HepG2 (cell line): ENCODE measurements around the gene ERC1. TPM values are rescaled to one million over a fixed set of nuclear protein-coding genes. Genes with fewer than 3 reads are reported as not detected.

Source experiments
- CREB1 ChIP-seq, 2 experiments: fragments of 450-650 bp in 1 of 2; IDR thresholded peaks; 2 replicates each; pipeline ENCODE4 v1.6.1; 2016 to 2017; ENCODE audit warnings: control low read depth in 1 of 2, mild to moderate bottlenecking in 1 of 2, missing compliant biosample characterization in 1 of 2, missing genetic modification characterization in 1 of 2
- DNMT1 ChIP-seq: sonication (generic); formaldehyde crosslinking; IDR thresholded peaks from 2 replicates; pipeline ENCODE4 v1.5.1; 2020; ENCODE audit warnings: mild to moderate bottlenecking, missing genetic modification reagents
- ESRRA ChIP-seq: sonication (generic); formaldehyde crosslinking; IDR thresholded peaks from 2 replicates; pipeline ENCODE4 v1.5.1; 2020; ENCODE audit warnings: mild to moderate bottlenecking, low read depth, missing genetic modification reagents
- FOXK1 ChIP-seq: sonication (generic); formaldehyde crosslinking; IDR thresholded peaks from 2 replicates; pipeline ENCODE4 v1.4.0; 2020; ENCODE audit warnings: low read depth, missing genetic modification reagents, borderline replicate concordance
- HCFC1 ChIP-seq: fragments of 150-350 bp; IDR thresholded peaks from 2 replicates; pipeline ENCODE4 v1.6.1; 2014; ENCODE audit warnings: low read depth, low read length
- KDM5B ChIP-seq: sonication (generic); formaldehyde crosslinking; IDR thresholded peaks from 2 replicates; pipeline ENCODE4 v1.4.0; 2020; ENCODE audit warnings: missing genetic modification reagents, mild to moderate bottlenecking, borderline replicate concordance
- MED13 ChIP-seq: sonication (generic); formaldehyde crosslinking; IDR thresholded peaks from 2 replicates; pipeline ENCODE4 v1.5.0; 2020; ENCODE audit warnings: missing genetic modification reagents
- PAWR ChIP-seq: sonication (generic); formaldehyde crosslinking; IDR thresholded peaks from 2 replicates; pipeline ENCODE4 v1.4.0; 2020; ENCODE audit warnings: missing genetic modification reagents, mild to moderate bottlenecking, borderline replicate concordance
- POLR2A ChIP-seq, 2 experiments: IDR thresholded peaks; 2 replicates each; pipeline ENCODE4 v1.6.1; 2011; ENCODE audit warnings: low read depth in 2 of 2, low read length in 2 of 2, mild to moderate bottlenecking in 1 of 2, moderate library complexity in 1 of 2; ENCODE audit not compliant: insufficient read depth in 1 of 2
- RAD21 ChIP-seq: fragments of 450-650 bp; formaldehyde crosslinking; IDR thresholded peaks from 2 replicates; pipeline ENCODE4 v1.5.0; 2020; ENCODE audit warnings: mild to moderate bottlenecking
- RELA ChIP-seq: sonication (generic); formaldehyde crosslinking; IDR thresholded peaks from 2 replicates; pipeline ENCODE4 v1.4.0; 2020; ENCODE audit warnings: missing genetic modification reagents
- SOX5 ChIP-seq: IDR thresholded peaks from 2 replicates; pipeline ENCODE4 v1.6.1; 2016; ENCODE audit warnings: borderline replicate concordance
- U2AF2 ChIP-seq: fragments of 200-400 bp; formaldehyde crosslinking; IDR thresholded peaks from 2 replicates; pipeline ENCODE4 v1.6.1; 2017; ENCODE audit warnings: low read depth, mild to moderate bottlenecking, low read length
- ZBTB38 ChIP-seq: sonication (generic); formaldehyde crosslinking; IDR thresholded peaks from 2 replicates; pipeline ENCODE4 v1.5.1; 2020; ENCODE audit warnings: mild to moderate bottlenecking, missing genetic modification reagents
- ZNF343 ChIP-seq: sonication (generic); formaldehyde crosslinking; IDR thresholded peaks from 2 replicates; pipeline ENCODE4 v1.4.0; 2020; ENCODE audit warnings: mild to moderate bottlenecking, missing genetic modification reagents
- ZNF570 ChIP-seq: sonication (generic); formaldehyde crosslinking; IDR thresholded peaks from 2 replicates; pipeline ENCODE4 v1.4.0; 2020; ENCODE audit warnings: mild to moderate bottlenecking, missing genetic modification reagents, borderline replicate concordance
- ZNF746 ChIP-seq: sonication (generic); formaldehyde crosslinking; IDR thresholded peaks from 2 replicates; pipeline ENCODE4 v1.8.0; 2022; ENCODE audit warnings: mild to moderate bottlenecking, missing genetic modification reagents
- polyA plus RNA-seq, 8 experiments: library from polyadenylated mRNA; depleted of rRNA in 3 of 8; stranded (reverse) in 7 of 8; unstranded in 1 of 8; fragments of >200 nt; fragmentation: Illumina TruSeq in 4 of 8; extraction: Trizol in 4 of 8; gene quantifications; 2 replicates each; pipeline versions ENCODE4 v1.2.1 to v1.2.3, GENCODE V29; 2011 to 2016; ENCODE audit warnings: low read depth in 4 of 8, missing spikeins in 1 of 8, mixed read lengths in 1 of 8; ENCODE audit not compliant: insufficient read depth in 1 of 8
- total RNA-seq, 5 experiments: library from RNA; depleted of rRNA; stranded (reverse); fragments of >200 nt; fragmentation: Illumina TruSeq; extraction: Trizol; gene quantifications; 2 replicates each; pipeline ENCODE4 v1.2.3, GENCODE V29; 2016; ENCODE audit warnings: low read depth in 1 of 5
- TF ChIP-seq, protein P1 (sequence below): sonication (generic); formaldehyde crosslinking; IDR thresholded peaks from 2 replicates; pipeline ENCODE4 v1.8.1; 2022; ENCODE audit warnings: low read depth, mild to moderate bottlenecking, missing genetic modification reagents
- TF ChIP-seq, protein P2 (sequence below): sonication (generic); formaldehyde crosslinking; IDR thresholded peaks from 2 replicates; pipeline ENCODE4 v1.5.1; 2020; ENCODE audit warnings: missing genetic modification reagents, mild to moderate bottlenecking, borderline replicate concordance
- TF ChIP-seq, protein P3 (sequence below): sonication (generic); formaldehyde crosslinking; IDR thresholded peaks from 2 replicates; pipeline ENCODE4 v1.5.0; 2020; ENCODE audit warnings: mild to moderate bottlenecking, missing genetic modification reagents
- TF ChIP-seq, protein P4 (sequence below): sonication (generic); formaldehyde crosslinking; IDR thresholded peaks from 2 replicates; pipeline ENCODE4 v1.9.0; 2021; ENCODE audit warnings: missing genetic modification reagents, borderline replicate concordance
- TF ChIP-seq, protein P5 (sequence below): IDR thresholded peaks from 2 replicates; pipeline ENCODE4 v1.6.1; 2016; ENCODE audit warnings: missing genetic modification reagents, missing compliant biosample characterization

ERC1 gene
- total and polyA plus RNA-seq, 2 of the 13 experiments (the other 11 are each of a cell fraction or from before 2014, with no cell fraction given): 6.1 to 12.4 TPM

DNA sequence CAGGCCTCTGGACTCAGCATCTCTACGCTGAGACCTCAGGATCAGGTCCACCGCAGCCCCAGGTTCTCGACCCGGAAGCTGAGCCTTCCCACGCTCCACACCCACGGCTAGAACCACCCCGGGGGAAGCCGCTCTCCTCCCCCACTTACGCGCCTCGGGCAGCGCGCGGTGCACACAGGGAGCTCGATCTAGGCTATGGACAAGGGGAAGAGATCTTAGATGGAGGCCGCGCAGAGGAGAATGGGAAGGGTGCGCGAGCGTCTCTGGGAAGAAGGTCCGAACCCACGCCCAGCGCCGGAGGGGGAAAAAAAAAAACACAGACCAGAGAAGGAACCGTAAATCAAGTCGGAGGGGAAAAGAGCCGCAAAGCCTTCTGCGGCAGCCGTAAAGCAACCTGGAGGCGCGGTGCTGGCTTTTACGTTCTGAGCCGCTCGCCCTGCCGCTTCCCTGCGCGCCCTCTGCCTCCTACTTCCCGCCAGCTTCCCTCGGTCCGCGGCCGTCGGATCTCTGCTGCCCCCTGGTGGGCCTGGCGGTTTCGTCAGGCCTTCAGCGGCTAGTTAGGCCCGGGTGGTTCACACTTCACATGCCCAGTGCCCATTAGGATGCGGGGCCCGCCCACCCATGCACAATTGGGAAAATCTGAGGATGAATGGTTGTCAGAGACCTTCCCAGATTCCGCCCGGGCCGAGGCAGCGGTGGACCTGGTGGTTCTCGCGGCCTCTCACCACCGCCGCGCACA is 41.4 kb upstream of the ERC1 start, which contains the start of gene RAD52 (continued):
- TF ChIP-seq, protein P1, sequence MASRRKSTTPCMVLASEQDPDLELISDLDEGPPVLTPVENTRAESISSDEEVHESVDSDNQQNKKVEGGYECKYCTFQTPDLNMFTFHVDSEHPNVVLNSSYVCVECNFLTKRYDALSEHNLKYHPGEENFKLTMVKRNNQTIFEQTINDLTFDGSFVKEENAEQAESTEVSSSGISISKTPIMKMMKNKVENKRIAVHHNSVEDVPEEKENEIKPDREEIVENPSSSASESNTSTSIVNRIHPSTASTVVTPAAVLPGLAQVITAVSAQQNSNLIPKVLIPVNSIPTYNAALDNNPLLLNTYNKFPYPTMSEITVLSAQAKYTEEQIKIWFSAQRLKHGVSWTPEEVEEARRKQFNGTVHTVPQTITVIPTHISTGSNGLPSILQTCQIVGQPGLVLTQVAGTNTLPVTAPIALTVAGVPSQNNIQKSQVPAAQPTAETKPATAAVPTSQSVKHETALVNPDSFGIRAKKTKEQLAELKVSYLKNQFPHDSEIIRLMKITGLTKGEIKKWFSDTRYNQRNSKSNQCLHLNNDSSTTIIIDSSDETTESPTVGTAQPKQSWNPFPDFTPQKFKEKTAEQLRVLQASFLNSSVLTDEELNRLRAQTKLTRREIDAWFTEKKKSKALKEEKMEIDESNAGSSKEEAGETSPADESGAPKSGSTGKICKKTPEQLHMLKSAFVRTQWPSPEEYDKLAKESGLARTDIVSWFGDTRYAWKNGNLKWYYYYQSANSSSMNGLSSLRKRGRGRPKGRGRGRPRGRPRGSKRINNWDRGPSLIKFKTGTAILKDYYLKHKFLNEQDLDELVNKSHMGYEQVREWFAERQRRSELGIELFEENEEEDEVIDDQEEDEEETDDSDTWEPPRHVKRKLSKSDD (CRISPR knock-in tag): peak; percentile 67; the same call in 1 of the 2 replicates
- TF ChIP-seq MED13 (CRISPR knock-in tag) (no peak), ZNF570 (no peak), HCFC1 (no peak), FOXK1 (CRISPR knock-in tag) (peak; percentile 85; the same call in 1 of the 2 replicates), POLR2A (IDR thresholded peaks at IDR 0.05; ENCODE audit: insufficient read depth in 1 of 2, low read depth in 2 of 2, low read length in 2 of 2) (peak; percentile 65 to 91; a peak in 3 of 4 replicates), ZNF746 (CRISPR knock-in tag) (0 out of 2 replicates have a peak, but pooled peaks have one; percentile 32), KDM5B (CRISPR knock-in tag) (0 out of 2 replicates have a peak, but pooled peaks have one; percentile 67), RAD21 (peak; percentile 94), ESRRA (CRISPR knock-in tag) (peak; percentile 44; the same call in 1 of the 2 replicates), ZBTB38 (CRISPR knock-in tag) (peak; percentile 87), ZNF343 (CRISPR knock-in tag) (peak; percentile 96), PAWR (CRISPR knock-in tag) (no peak), CREB1 (IDR thresholded peaks at IDR 0.05) (0 out of 2 replicates have a peak, but pooled peaks have one; percentile 24), CREB1 (CRISPR knock-in tag; IDR thresholded peaks at IDR 0.05) (peak; percentile 62; the same call in 1 of the 2 replicates), RELA (CRISPR knock-in tag) (0 out of 2 replicates have a peak, but pooled peaks have one; percentile 21), SOX5 (peak; percentile 64; the same call in 1 of the 2 replicates), DNMT1 (CRISPR knock-in tag) (no peak), U2AF2 (no peak)
- TF ChIP-seq, protein P2, sequence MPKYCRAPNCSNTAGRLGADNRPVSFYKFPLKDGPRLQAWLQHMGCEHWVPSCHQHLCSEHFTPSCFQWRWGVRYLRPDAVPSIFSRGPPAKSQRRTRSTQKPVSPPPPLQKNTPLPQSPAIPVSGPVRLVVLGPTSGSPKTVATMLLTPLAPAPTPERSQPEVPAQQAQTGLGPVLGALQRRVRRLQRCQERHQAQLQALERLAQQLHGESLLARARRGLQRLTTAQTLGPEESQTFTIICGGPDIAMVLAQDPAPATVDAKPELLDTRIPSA (CRISPR knock-in tag): no peak; the same call in 1 of the 2 replicates
- TF ChIP-seq, protein P3, sequence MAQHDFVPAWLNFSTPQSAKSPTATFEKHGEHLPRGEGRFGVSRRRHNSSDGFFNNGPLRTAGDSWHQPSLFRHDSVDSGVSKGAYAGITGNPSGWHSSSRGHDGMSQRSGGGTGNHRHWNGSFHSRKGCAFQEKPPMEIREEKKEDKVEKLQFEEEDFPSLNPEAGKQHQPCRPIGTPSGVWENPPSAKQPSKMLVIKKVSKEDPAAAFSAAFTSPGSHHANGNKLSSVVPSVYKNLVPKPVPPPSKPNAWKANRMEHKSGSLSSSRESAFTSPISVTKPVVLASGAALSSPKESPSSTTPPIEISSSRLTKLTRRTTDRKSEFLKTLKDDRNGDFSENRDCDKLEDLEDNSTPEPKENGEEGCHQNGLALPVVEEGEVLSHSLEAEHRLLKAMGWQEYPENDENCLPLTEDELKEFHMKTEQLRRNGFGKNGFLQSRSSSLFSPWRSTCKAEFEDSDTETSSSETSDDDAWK (CRISPR knock-in tag): no peak
- TF ChIP-seq, protein P4, sequence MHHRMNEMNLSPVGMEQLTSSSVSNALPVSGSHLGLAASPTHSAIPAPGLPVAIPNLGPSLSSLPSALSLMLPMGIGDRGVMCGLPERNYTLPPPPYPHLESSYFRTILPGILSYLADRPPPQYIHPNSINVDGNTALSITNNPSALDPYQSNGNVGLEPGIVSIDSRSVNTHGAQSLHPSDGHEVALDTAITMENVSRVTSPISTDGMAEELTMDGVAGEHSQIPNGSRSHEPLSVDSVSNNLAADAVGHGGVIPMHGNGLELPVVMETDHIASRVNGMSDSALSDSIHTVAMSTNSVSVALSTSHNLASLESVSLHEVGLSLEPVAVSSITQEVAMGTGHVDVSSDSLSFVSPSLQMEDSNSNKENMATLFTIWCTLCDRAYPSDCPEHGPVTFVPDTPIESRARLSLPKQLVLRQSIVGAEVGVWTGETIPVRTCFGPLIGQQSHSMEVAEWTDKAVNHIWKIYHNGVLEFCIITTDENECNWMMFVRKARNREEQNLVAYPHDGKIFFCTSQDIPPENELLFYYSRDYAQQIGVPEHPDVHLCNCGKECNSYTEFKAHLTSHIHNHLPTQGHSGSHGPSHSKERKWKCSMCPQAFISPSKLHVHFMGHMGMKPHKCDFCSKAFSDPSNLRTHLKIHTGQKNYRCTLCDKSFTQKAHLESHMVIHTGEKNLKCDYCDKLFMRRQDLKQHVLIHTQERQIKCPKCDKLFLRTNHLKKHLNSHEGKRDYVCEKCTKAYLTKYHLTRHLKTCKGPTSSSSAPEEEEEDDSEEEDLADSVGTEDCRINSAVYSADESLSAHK: no peak
- TF ChIP-seq, protein P5, sequence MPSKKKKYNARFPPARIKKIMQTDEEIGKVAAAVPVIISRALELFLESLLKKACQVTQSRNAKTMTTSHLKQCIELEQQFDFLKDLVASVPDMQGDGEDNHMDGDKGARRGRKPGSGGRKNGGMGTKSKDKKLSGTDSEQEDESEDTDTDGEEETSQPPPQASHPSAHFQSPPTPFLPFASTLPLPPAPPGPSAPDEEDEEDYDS (CRISPR knock-in tag): peak; percentile 47
